HCT116 (cell line): ENCODE results near the gene KCNJ14.

Experiments used
- FOSL1 ChIP-seq: IDR thresholded peaks from 2 replicates; pipeline ENCODE4 v1.6.1; 2012; ENCODE audit warnings: low read depth
- POLR2AphosphoS5 ChIP-seq: IDR thresholded peaks from 2 replicates; pipeline ENCODE4 v1.6.1; 2011; ENCODE audit warnings: mild to moderate bottlenecking, low read depth, low read length, moderate library complexity
- SP1 ChIP-seq: IDR thresholded peaks from 2 replicates; pipeline ENCODE4 v1.6.1; 2012; ENCODE audit warnings: low read depth
- TF ChIP-seq, protein P1 (sequence below), 3 experiments: fragments of 200-600 bp in 1 of 3; sonication (generic) in 1 of 3; IDR thresholded peaks in 2 of 3; conservative IDR thresholded peaks in 1 of 3; 2 replicates each; pipeline ENCODE4 v1.5.1; 2012 to 2017; ENCODE audit warnings: low read depth in 2 of 3, low read length in 2 of 3, antibody characterized with exemption in 1 of 3, borderline replicate concordance in 1 of 3, control low read depth in 1 of 3, mild to moderate bottlenecking in 1 of 3, mixed read lengths in 1 of 3, mixed run types in 1 of 3, moderate library complexity in 1 of 3; ENCODE audit not compliant: insufficient read depth in 1 of 3
- TF ChIP-seq, protein P2 (sequence below): IDR thresholded peaks from 2 replicates; pipeline ENCODE4 v1.6.1; 2012

DNA sequence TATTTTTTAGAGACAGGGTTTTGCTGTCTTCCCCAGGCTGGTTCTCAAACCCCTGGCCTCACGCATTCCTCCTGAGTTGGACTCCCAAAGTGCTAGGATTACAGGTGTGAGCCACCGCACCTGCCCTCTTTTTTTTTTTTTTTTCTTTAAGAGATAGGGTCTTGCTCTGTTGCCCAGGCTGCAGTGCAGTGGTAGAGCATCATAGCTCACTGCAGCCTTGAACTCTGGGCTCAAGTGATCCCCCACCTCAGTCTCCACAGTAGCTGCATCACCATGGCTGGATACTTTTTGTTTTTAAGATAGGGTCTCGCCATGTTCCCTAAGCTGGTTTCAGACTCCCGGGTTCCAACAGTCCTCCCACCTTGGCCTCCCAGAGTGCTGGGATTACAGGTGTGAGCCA lies 1.5 kb downstream of the KCNJ14 start:
- TF ChIP-seq, protein P1, sequence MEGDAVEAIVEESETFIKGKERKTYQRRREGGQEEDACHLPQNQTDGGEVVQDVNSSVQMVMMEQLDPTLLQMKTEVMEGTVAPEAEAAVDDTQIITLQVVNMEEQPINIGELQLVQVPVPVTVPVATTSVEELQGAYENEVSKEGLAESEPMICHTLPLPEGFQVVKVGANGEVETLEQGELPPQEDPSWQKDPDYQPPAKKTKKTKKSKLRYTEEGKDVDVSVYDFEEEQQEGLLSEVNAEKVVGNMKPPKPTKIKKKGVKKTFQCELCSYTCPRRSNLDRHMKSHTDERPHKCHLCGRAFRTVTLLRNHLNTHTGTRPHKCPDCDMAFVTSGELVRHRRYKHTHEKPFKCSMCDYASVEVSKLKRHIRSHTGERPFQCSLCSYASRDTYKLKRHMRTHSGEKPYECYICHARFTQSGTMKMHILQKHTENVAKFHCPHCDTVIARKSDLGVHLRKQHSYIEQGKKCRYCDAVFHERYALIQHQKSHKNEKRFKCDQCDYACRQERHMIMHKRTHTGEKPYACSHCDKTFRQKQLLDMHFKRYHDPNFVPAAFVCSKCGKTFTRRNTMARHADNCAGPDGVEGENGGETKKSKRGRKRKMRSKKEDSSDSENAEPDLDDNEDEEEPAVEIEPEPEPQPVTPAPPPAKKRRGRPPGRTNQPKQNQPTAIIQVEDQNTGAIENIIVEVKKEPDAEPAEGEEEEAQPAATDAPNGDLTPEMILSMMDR (IDR thresholded peaks at IDR 0.05 in 2 of 3, conservative IDR thresholded peaks at IDR 0.05 in 1 of 3; ENCODE audit: borderline replicate concordance in 1 of 3, insufficient read depth in 1 of 3, low read depth in 2 of 3, low read length in 2 of 3): no peak
- TF ChIP-seq POLR2AphosphoS5: no peak
- TF ChIP-seq FOSL1: no peak
- TF ChIP-seq SP1: no peak
- TF ChIP-seq, protein P2, sequence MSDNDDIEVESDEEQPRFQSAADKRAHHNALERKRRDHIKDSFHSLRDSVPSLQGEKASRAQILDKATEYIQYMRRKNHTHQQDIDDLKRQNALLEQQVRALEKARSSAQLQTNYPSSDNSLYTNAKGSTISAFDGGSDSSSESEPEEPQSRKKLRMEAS: no peak
